NCI-H1092 treated with DMSO at 0.1 percent for 48 hours (cell line): Measurements from ENCODE around the gene LAMB4.
"Not testable (repeated sequence)": the region's sequence is repeated elsewhere in the genome, so short reads cannot be mapped to it uniquely, and the experiment has no call there.

Source experiments
- DNase-seq: peaks from one replicate; lab custom pipeline; 2025; lab: John Stamatoyannopoulos, UW

LAMB4 gene

GRCh38 chr7:108045154-108045553 lies 85.0 kb downstream of the LAMB4 start:
- DNase-seq: no peak

- DNase-seq: no peak
Observed at GRCh38 chr7:108044345-108044744, 85.8 kb downstream of the LAMB4 start.

- no peak for DNase-seq
Observed at GRCh38 chr7:108038986-108039385, 91.2 kb downstream of the LAMB4 start.

- DNase-seq: no peak
Observed at GRCh38 chr7:108037741-108038140, 92.4 kb downstream of the LAMB4 start.

GRCh38 chr7:108037140-108037539 lies 93.0 kb downstream of the LAMB4 start:
- DNase-seq: no peak

GRCh38 chr7:108034586-108034985 lies 95.6 kb downstream of the LAMB4 start:
- DNase-seq: no peak

GRCh38 chr7:108033776-108034497 lies 96.2 kb downstream of the LAMB4 start:
- DNase-seq: no peak

GRCh38 chr7:108033309-108033708 lies 96.9 kb downstream of the LAMB4 start:
- DNase-seq: not testable (repeated sequence)

- no peak for DNase-seq
Observed at GRCh38 chr7:108030516-108030915, 99.6 kb downstream of the LAMB4 start.

GRCh38 chr7:108029034-108029433 lies 101.1 kb downstream of the LAMB4 start:
- no peak for DNase-seq

GRCh38 chr7:108028111-108028510 lies 102.0 kb downstream of the LAMB4 start:
- no peak for DNase-seq

GRCh38 chr7:108027239-108027638 lies 102.9 kb downstream of the LAMB4 start:
- no peak for DNase-seq

- DNase-seq: no peak
Observed at GRCh38 chr7:108026647-108027046, 103.5 kb downstream of the LAMB4 start.

GRCh38 chr7:108026116-108026515 lies 104.0 kb downstream of the LAMB4 start:
- DNase-seq: no peak

GRCh38 chr7:108024538-108024937 lies 105.6 kb downstream of the LAMB4 start:
- no peak for DNase-seq

GRCh38 chr7:108020585-108020984 lies 109.6 kb downstream of the LAMB4 start:
- no peak for DNase-seq

- no peak for DNase-seq
Observed at GRCh38 chr7:108018668-108019067, 111.5 kb downstream of the LAMB4 start.

- DNase-seq: no peak
Observed at GRCh38 chr7:108017776-108018151, 112.4 kb downstream of the LAMB4 start.

- peak; percentile 52 for DNase-seq
Observed at GRCh38 chr7:108016841-108017775, 113.1 kb downstream of the LAMB4 start.

GRCh38 chr7:108015740-108016139 lies 114.4 kb downstream of the LAMB4 start:
- no peak for DNase-seq

GRCh38 chr7:108014747-108015682 lies 115.1 kb downstream of the LAMB4 start:
- no peak for DNase-seq

GRCh38 chr7:108014215-108014614 lies 115.9 kb downstream of the LAMB4 start:
- no peak for DNase-seq
